CD4-positive, alpha-beta T cell (primary cell): Measurements from ENCODE around the gene NFKBIZ. TPM values are rescaled to one million over a fixed set of nuclear protein-coding genes. Genes with fewer than 3 reads are reported as not detected.

Experiments used
- ATAC-seq: fragments of 200-7000 bp; cut with Tn5 transposase; one replicate; pipeline ENCODE4 v1.10.0; 2022; ENCODE audit warnings: mild to moderate bottlenecking; ENCODE audit not compliant: poor library complexity
- CTCF ChIA-PET: fragments of 350-600 bp; sonication (Branson Sonifier 250); formaldehyde crosslinking; loops from one replicate; lab custom pipeline; 2021; ENCODE audit warnings: antibody characterized with exemption, inconsistent platforms; lab: Charles Lee
- POLR2A ChIA-PET: fragments of 350-600 bp; sonication (Branson Sonifier 250); formaldehyde crosslinking; loops from one replicate; lab custom pipeline; 2021; ENCODE audit warnings: antibody characterized with exemption, inconsistent platforms; lab: Charles Lee
- DNase-seq, 14 experiments: peaks; one replicate each; pipeline ENCODE4 v3.0.0-alpha.2; 2013 to 2020; ENCODE audit warnings: mixed read lengths in 2 of 14
- H3K27ac ChIP-seq, 2 donors: one replicate each; pipeline versions ENCODE4 v1.5.1 to v1.7.0; 2013; ENCODE audit warnings: low read length in 2 of 2, low read depth in 1 of 2, mild to moderate bottlenecking in 1 of 2
- H3K27me3 ChIP-seq, 2 experiments: 1 replicate in 1 of 2; 2 replicates in 1 of 2; pipeline versions ENCODE4 v1.6.1 to v1.7.0; 2013; ENCODE audit warnings: low read length in 2 of 2, control low read depth in 1 of 2, mild to moderate bottlenecking in 1 of 2, moderate library complexity in 1 of 2; ENCODE audit not compliant: insufficient read depth in 2 of 2, control insufficient read depth in 1 of 2
- H3K36me3 ChIP-seq: one replicate; pipeline ENCODE4 v1.6.1; 2013; ENCODE audit warnings: low read length, control low read depth; ENCODE audit not compliant: insufficient read depth
- H3K4me1 ChIP-seq: one replicate; pipeline ENCODE4 v1.6.1; 2013; ENCODE audit warnings: low read length, control low read depth; ENCODE audit not compliant: insufficient read depth
- H3K4me3 ChIP-seq: one replicate; pipeline ENCODE4 v1.5.1; 2013; ENCODE audit warnings: mild to moderate bottlenecking, low read length, moderate library complexity
- H3K9me3 ChIP-seq, 2 experiments: 1 replicate in 1 of 2; 2 replicates in 1 of 2; pipeline versions ENCODE4 v1.6.1 to v1.7.0; 2013; ENCODE audit warnings: low read length in 2 of 2, mild to moderate bottlenecking in 2 of 2, control low read depth in 1 of 2, moderate library complexity in 1 of 2; ENCODE audit not compliant: control insufficient read depth in 1 of 2, insufficient read depth in 1 of 2
- H3K27ac Mint-ChIP-seq: one replicate; pipeline ENCODE4 v1.8.0; 2020; ENCODE audit warnings: mixed read lengths
- H3K27me3 Mint-ChIP-seq: one replicate; pipeline ENCODE4 v1.8.0; 2021; ENCODE audit warnings: mixed read lengths
- H3K36me3 Mint-ChIP-seq: one replicate; pipeline ENCODE4 v1.8.0; 2021; ENCODE audit warnings: low read depth, mixed read lengths
- H3K4me1 Mint-ChIP-seq: one replicate; pipeline ENCODE4 v1.8.0; 2021; ENCODE audit warnings: low read depth, mixed read lengths
- H3K4me3 Mint-ChIP-seq: one replicate; pipeline ENCODE4 v1.8.0; 2020; ENCODE audit warnings: mild to moderate bottlenecking, mixed read lengths
- H3K9me3 Mint-ChIP-seq: one replicate; pipeline ENCODE4 v1.8.0; 2020; ENCODE audit warnings: mixed read lengths
- intact Hi-C, 2 experiments: fragments of 100-400 bp; cut with DNase I in 1 of 2; cut with micrococcal nuclease in 1 of 2; formaldehyde crosslinking; loops; one replicate each; pipeline versions ENCODE4 v1.15.1 to v1.9.0; 2023 to 2025; cut with DNase I, micrococcal nuclease
- total RNA-seq, 174 experiments: library from RNA in 2 of 174; stranded (reverse) in 2 of 174; gene quantifications; one replicate each; pipeline ENCODE4 v1.2.3 and lab custom pipeline; 2021 to 2026
- TF ChIP-seq, protein P1 (sequence below): fragments of 200-600 bp; IDR thresholded peaks from one replicate; pipeline ENCODE4 v1.8.0; 2022; ENCODE audit warnings: antibody characterized with exemption, mild to moderate bottlenecking

The NFKBIZ gene
- total RNA-seq, 2 experiments from 2014 or later: 438 to 451 TPM

- DNase-seq: no peak
- no peaks in the 10 kb centered on the region for H3K27me3 Mint-ChIP-seq
- H3K4me3 ChIP-seq: no peak overlapping the region
- no peak overlapping the region for H3K27ac ChIP-seq
- intact Hi-C loops: loop anchor here in 1 of 2 experiments (5.0 kb wide), 2 partner anchors 34 to 109 kb away; no protein-coding TSS in a partner anchor
- TF ChIP-seq, protein P1, sequence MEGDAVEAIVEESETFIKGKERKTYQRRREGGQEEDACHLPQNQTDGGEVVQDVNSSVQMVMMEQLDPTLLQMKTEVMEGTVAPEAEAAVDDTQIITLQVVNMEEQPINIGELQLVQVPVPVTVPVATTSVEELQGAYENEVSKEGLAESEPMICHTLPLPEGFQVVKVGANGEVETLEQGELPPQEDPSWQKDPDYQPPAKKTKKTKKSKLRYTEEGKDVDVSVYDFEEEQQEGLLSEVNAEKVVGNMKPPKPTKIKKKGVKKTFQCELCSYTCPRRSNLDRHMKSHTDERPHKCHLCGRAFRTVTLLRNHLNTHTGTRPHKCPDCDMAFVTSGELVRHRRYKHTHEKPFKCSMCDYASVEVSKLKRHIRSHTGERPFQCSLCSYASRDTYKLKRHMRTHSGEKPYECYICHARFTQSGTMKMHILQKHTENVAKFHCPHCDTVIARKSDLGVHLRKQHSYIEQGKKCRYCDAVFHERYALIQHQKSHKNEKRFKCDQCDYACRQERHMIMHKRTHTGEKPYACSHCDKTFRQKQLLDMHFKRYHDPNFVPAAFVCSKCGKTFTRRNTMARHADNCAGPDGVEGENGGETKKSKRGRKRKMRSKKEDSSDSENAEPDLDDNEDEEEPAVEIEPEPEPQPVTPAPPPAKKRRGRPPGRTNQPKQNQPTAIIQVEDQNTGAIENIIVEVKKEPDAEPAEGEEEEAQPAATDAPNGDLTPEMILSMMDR: no peak
- peaks cover 16% of the 10 kb centered on the region for H3K4me1 ChIP-seq
- peaks cover 60% of the 10 kb centered on the region for H3K36me3 Mint-ChIP-seq
- H3K9me3 ChIP-seq: no peaks in the 10 kb centered on the region
- no peak overlapping the region for H3K4me3 Mint-ChIP-seq
- ATAC-seq: no peak
- no peaks in the 10 kb centered on the region for H3K9me3 Mint-ChIP-seq
- no peak overlapping the region for H3K27ac Mint-ChIP-seq
- ChIA-PET CTCF (interaction anchor here (1.2 to 1.4 kb wide), 3 partner anchors 21 to 28 kb away, joined by 3 to 7 read pairs (median 3); no protein-coding TSS in a partner anchor), POLR2A (interaction anchor here (4.0 kb wide), 1 partner anchor 26 kb away, joined by 44 read pairs; the partner anchor contains the start of gene NFKBIZ)
- peaks cover 15% of the 10 kb centered on the region for H3K36me3 ChIP-seq
- peaks cover 42% of the 10 kb centered on the region for H3K4me1 Mint-ChIP-seq
- H3K27me3 ChIP-seq: no peaks in the 10 kb centered on the region
These were observed 25.8 kb upstream of the NFKBIZ start for GRCh38 chr3:101823525-101823924.

DNA sequence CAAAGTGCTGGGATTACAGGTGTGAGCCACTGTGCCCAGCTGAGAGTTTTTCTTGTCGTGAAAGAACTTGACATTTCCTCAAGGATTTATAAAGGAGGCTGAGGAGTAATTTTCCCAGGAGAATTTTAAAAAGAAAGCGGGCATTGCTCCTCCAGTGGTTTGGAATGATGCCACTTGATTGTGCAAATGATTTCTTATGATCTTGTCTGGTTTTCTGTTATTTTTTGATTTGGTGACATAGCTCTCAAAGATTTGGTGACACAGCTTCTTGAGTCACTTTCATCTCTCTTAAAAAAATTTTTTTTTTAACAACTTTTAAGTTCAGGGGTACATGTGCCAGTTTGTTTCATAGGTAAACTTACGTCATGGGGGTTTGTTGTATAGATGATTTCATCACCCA lies 24.6 kb upstream of the NFKBIZ start:
- Mint-ChIP-seq H3K27ac (peak overlapping the region; percentile 68), H3K9me3 (no peaks in the 10 kb centered on the region), H3K4me3 (no peak overlapping the region), H3K36me3 (peaks cover 50% of the 10 kb centered on the region), H3K4me1 (peaks cover 51% of the 10 kb centered on the region), H3K27me3 (no peaks in the 10 kb centered on the region)
- Histone ChIP-seq H3K9me3 (no peaks in the 10 kb centered on the region), H3K4me3 (no peak overlapping the region), H3K36me3 (peaks cover 10% of the 10 kb centered on the region), H3K27me3 (no peaks in the 10 kb centered on the region), H3K27ac (no peak overlapping the region), H3K4me1 (peaks cover 27% of the 10 kb centered on the region)
- TF ChIP-seq, protein P1: no peak
- no peak for ATAC-seq
- ChIA-PET CTCF (interaction anchor here (1.2 kb wide), 1 partner anchor 22 kb away, joined by 3 read pairs; no protein-coding TSS in a partner anchor), POLR2A (interaction anchor here (1.0 to 4.0 kb wide), 4 partner anchors 25 to 401 kb away, joined by 3 to 44 read pairs (median 3); partner anchors contain the start of gene NFKBIZ)
- intact Hi-C loops: loop anchor here (5.0 kb wide), 4 partner anchors 33 to 113 kb away; no protein-coding TSS in a partner anchor
- DNase-seq: no peak

- H3K4me3 ChIP-seq: no peak overlapping the region
- no peak for DNase-seq
- H3K9me3 ChIP-seq: no peaks in the 10 kb centered on the region
- ChIA-PET CTCF (interaction anchor here (1.3 kb wide), 1 partner anchor 17 kb away, joined by 3 read pairs; no protein-coding TSS in a partner anchor), POLR2A (interaction anchor here (1.8 to 6.7 kb wide), 3 partner anchors 17 to 399 kb away, joined by 5 to 221 read pairs (median 7); partner anchors contain the start of gene NFKBIZ)
- peak overlapping the region; percentile 99 for H3K27ac Mint-ChIP-seq
- no peaks in the 10 kb centered on the region for H3K27me3 Mint-ChIP-seq
- H3K4me3 Mint-ChIP-seq: peak overlapping the region; percentile 95
- H3K9me3 Mint-ChIP-seq: no peaks in the 10 kb centered on the region
- H3K4me1 ChIP-seq: peaks cover 31% of the 10 kb centered on the region
- no peak for ATAC-seq
- TF ChIP-seq, protein P1: no peak
- peaks cover 10% of the 10 kb centered on the region for H3K36me3 ChIP-seq
- H3K4me1 Mint-ChIP-seq: peaks cover 62% of the 10 kb centered on the region
- peaks cover 38% of the 10 kb centered on the region for H3K36me3 Mint-ChIP-seq
- no peaks in the 10 kb centered on the region for H3K27me3 ChIP-seq
- intact Hi-C loops: loop anchor here in 1 of 2 experiments (2.0 to 5.0 kb wide), 3 partner anchors 17 to 111 kb away; no protein-coding TSS in a partner anchor
- peak overlapping the region; percentile 26 to 93 for H3K27ac ChIP-seq
These were observed 23.3 kb upstream of the NFKBIZ start for GRCh38 chr3:101825904-101826445.
